GM23248 (cell line): Measurements from ENCODE around the gene KRT14.

ENCODE experiments used
- EZH2 ChIP-seq: fragments of 200-600 bp; sonication (generic); IDR thresholded peaks from 2 replicates; pipeline ENCODE4 v1.6.1; 2018; ENCODE audit warnings: antibody characterized with exemption, mild to moderate bottlenecking; ENCODE audit not compliant: insufficient read depth, poor library complexity, severe bottlenecking
- EZH2phosphoT487 ChIP-seq: fragments of 200-600 bp; sonication (generic); IDR thresholded peaks from 2 replicates; pipeline ENCODE4 v1.6.1; 2018; ENCODE audit warnings: antibody characterized with exemption, moderate library complexity, mild to moderate bottlenecking, low read depth; ENCODE audit not compliant: insufficient read depth

DNA sequence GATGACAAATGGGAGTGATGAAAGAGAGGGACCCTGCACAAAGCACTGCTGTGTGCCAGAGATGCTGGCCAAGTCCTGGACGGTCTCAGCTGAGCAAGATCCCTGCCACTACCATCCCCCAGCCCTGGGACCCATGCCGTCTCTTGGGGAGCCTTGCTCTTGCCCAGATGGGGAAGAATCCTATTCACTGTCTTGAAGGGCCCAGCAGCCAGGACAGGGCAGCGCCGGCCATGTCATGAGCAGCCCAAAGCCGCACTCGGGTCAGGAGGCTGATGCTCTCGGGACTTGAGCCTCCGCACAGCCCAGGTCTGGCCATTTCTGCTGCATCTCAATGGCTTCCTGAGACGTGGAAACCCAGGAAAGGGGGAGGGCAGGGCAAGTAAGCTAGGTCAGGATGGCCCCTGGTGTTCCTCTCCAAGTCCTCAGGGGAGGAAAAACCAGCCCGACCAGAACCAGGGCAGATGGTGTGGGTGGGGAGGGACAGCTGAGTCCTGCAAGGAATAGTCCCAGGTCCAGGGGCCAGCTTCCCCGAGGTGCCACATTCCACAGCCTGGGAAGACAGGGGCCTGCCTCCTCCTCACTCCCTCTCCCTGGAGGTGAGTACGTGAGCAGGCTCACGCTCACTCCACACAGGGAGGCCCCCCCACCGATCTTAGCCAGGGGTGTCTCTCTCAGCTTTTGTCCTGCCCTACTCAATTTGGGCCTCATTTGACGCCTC lies 50.8 kb downstream of the KRT14 start:
- TF ChIP-seq EZH2 (no peak), EZH2phosphoT487 (no peak)
